Daoy (cell line): ENCODE data around the gene WHAMM. TPM values are rescaled to one million over a fixed set of nuclear protein-coding genes. Genes with fewer than 3 reads are reported as not detected.
A peak's percentile ranks its signal among the peaks of the same experiment; 100 is the strongest.
"Not testable (repeated sequence)": the region's sequence is repeated elsewhere in the genome, so short reads cannot be mapped to it uniquely, and the experiment has no call there.

Experiments used
- DNase-seq: peaks from one replicate; pipeline ENCODE4 v3.0.0-alpha.2; 2015; ENCODE audit warnings: low read depth
- total RNA-seq: library from RNA; depleted of rRNA; stranded (reverse); fragments of >200 nt; shearing (Covaris generic); gene quantifications from 2 replicates; pipeline ENCODE4 v1.2.3, GENCODE V29; 2014

Gene WHAMM
- total RNA-seq, 1 experiment from 2014 or later = 3.2 TPM

DNA sequence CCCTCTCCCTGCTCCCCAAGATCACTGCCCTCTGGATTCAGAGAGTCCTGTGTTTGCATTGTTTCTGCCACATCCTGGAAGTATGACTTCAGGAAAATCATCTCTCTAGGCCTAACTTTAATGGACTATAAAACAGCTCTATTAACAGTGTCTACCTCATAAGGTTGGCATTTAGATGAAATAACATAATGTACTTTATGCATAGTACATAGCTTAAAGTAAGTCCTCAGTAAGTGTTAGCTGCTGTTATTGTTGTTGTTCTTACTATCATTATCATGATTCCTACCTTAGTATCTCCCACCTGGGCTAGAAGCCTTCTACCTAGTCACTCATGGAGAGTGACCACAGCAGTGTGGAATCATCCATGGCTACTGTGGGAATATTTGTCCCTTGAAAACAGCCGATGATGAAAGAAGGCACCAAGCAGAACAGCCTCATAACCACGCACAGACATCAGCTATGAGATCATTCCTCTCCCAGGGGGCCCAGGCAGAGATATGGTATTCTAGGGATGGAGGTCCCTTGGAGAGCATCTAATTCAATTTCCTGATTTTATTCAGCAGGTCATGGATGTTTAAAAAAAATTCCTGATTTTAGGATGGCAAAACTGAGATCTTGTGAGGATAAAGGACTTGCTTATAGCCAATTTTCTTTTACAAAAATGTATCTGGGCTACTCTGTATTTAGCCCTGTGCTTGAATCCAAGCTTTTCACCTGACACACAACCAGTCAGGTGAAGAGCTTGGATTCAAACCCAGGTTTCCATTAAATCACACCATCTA lies 5.4 kb upstream of the WHAMM start:
- DNase-seq = no peak

DNA sequence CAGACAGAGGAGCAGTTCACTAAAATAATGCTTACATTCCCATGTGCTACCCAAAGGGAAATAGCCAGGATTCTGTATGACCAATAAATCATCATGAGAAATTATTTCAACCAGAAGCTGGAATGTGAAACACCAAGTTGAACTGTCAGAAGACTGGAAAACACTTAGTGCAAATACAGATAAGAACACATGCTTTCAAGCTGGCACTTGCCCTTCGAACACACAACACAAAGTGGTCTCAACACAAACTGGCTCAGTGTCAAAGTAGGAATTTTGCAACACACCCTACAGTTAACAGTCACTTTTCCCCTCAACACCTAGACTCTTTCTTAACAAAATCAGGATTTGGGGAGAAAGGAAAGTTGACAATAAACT lies 4.9 kb upstream of the WHAMM start:
- no peak for DNase-seq

DNA sequence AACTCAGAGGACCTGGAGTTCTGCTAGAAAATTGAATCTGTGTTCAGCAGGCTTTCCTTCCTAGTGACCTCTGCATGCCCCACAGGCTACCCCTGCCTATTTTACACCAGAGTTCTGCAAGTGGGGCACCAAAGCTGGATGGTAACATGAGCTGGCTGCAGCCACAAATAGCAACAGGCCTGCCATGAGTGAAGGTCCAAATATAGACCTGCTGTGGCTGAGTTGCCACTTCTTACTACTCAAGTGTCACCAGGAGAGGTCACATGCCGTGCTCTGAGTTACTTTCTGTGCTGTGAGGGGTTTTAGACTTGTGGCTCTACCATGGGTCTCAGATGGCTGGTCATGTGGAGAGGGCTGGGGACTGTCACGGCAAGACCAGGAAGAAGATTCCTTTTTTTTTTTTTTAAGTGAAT lies 3.4 kb upstream of the WHAMM start, which contains the start of gene FSD2:
Gene FSD2, minus strand, starts transcription at position 76 of the 413 bp plus-strand sequence. CDS start 18,679 bp downstream, outside the sequence.
- no peak for DNase-seq

DNA sequence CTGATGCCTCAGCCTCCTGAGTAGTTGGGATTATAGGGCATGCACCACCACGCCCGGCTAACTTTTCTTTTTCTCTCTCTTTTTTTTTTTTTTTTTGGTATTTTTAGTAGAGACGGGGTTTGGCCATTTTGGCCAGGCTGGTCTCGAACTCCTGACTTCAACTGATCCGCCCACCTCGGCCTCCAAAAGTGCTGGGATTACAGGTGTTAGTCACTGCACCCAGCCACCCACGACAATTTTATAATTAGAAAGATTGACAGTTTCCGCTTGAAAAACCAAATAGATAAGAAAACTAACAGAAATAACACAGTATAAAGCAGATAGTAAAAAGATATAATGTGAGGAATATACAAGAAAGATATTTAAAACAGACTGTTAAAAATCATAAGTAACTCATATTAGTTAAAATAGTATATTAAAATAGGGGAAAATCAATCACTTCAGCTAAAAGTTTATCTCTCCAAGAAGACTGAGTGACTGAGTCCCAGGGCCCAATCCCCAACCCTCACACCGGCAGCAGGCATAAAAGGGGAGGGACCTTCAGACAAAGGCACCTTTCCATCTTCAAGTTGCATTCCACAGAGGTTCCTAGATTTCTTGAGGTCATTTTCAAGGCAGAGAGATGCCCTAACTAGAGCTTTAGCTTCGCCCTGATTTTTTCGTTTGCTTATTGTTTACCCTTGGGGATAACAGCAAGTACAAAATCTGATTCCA lies 1.4 kb upstream of the WHAMM start:
- DNase-seq = no peak

DNA sequence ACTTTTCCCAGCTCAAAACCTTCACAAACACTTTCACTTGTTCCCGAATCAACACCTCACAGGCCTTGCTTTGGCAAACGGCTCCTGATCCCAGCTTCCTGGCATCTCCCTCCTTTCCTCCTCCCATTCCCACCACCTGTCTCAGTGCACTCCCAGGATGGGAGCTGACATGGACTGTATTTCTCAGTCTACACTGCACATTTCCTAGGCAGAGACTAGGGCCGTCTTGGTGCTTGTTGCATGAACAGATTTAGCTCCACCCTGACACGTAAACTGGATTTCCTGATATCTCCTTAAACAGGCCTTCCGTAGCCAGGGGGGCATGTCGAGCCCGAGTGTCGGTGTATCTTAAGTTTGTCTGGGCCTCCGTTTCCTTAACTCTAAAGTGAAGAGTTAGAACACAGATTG lies 790 bp upstream of the WHAMM start:
- DNase-seq = no peak

DNA sequence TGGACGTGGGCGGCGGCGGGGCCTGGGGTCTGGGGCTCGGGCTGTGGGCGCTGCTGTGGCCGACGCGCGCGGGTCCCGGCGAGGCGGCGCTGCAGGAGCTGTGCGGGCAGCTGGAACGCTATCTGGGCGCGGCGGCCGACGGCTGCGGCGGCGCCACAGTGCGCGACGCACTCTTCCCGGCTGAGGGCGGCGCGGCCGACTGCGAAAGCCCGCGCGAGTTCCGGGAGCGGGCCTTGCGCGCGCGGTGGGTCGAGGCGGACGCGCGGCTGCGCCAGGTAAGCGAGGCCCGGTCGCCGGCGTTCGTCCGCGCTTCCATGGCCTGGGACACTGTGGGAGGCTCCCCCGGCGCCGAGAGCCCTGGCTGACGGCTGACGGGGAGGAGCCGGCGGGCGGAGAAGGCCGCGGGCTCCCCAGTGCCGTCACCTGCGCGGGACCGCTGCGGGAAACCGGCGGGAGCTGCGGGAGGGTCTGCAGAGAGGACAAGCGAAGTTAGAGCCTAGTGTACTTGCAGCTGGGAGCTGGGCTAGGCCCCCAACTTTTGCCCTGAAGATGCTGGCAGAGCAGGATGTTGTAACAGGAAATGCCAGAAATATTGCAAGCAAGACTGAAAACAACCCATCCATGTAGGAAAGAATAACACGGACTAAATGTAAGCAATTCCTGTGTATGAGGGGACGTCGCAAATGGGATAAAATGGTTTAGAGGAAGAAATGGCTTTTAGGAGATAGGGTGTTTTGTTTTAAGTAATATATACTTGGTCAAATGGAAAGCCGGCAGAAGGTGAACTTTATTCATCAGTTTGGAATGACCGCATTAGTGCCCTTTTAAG lies 847 bp downstream of the WHAMM start:
- DNase-seq = peak; percentile 58

DNA sequence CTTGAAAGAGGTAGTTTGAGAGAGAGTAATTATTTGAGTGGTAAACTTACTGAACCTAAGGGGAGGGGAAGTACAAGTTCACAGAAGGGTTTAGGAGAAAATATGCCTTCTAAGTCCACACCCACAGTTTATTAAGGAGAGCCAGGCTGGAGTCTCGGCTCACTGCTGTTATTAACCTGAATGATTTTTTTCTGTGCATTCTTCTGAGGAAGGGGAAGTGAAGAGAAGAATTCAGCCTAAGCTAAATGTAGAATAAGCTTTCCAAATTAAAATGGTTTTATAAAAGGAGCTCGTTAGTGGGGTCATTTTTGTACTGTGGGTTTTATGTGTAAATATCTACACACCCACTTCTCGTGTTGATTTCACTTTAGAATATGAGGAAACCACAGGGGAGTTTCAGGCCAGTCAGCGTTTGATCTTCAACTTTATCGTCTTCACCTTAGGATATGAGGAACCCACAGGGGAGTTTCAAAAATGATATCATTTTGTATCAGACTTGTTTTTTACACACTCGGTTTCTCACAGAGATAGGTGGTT lies 1.5 kb downstream of the WHAMM start:
- no peak for DNase-seq

DNA sequence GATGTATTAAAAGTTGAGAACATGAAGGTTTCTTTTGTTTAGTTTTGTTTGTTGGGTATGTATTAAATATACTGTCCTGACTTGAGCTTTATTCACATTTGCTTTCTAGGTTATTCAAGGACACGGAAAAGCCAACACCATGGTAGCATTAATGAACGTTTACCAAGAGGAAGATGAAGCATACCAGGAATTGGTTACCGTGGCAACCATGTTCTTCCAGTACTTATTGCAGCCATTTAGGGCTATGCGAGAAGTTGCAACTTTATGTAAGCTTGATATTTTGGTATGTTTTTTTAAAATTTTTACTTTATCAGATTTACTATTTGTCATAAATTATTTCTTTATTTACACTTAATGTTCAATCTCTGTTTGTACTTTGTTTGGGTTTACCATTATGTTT lies 3.6 kb downstream of the WHAMM start:
- no peak for DNase-seq

DNA sequence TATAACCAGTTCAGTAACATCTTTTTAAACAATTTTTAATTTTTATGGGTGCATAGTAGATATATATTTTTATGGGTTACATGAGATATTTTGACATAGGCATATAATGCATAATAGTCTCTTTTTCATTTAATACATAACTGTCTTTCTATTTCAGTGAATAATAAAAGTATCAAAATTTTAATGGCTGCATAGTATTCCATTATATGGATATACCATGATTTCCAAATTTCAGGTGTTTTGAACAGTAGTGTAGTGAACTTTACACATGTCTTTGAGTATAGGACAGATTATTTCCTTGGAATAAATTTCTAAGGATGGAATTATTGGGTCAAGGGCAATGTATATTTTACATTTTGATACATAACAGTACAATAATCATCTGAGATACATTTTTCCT lies 10.7 kb downstream of the WHAMM start:
- DNase-seq = no peak

DNA sequence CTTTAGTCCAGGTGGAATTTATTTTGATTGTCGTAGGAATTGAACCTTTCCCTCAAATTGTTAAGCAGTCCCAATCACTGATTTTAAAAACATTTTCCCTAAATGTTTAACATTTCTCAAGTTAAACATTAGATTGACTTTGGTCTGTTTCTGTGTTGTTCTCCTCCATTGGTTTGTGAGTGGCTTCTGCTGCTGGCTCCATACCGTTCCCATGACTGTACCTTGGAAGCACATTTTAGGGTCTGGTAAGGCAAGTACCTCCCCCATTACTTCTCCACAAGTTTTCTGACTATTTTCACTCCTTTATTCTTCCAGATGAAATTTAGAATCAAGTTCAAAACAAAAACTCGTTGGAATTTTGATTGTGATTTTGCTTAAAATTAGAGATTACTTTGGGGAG lies 12.0 kb downstream of the WHAMM start:
- not testable (repeated sequence) for DNase-seq

DNA sequence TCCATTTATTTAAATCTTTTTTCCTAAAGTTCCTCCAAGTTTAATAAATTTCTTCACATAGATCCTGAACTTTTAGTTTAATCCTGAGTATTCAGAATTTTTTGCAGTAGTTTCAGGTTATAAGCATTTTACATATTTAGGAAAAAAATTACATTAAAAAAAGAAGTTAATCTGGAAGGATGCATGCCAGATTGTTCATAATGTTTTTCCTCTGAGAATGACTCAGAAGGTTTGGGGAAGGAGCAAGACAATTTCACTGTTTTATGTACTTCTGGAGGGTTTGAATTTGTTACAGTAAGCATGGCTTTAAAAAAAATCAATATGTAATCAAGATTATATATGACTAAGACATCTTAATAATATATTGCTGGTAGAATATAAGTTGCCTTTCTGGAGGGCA lies 12.4 kb downstream of the WHAMM start:
- not testable (repeated sequence) for DNase-seq

DNA sequence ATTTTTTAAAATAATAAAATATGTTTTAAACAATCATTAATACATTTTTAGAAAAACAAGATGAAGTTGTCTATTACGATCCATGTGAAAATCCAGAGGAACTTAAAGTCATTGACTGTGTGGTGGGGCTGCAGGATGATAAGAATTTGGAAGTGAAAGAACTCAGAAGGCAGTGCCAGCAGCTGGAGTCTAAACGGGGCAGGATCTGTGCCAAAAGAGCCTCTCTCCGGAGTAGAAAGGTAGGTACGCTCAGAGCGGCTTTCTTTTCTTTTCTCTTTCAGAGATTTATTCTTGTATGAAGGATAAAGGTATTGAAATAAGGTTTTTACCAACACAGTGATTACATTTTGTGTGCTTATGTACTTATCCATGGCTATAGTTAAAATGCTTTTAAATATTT lies 13.6 kb downstream of the WHAMM start:
- no peak for DNase-seq

DNA sequence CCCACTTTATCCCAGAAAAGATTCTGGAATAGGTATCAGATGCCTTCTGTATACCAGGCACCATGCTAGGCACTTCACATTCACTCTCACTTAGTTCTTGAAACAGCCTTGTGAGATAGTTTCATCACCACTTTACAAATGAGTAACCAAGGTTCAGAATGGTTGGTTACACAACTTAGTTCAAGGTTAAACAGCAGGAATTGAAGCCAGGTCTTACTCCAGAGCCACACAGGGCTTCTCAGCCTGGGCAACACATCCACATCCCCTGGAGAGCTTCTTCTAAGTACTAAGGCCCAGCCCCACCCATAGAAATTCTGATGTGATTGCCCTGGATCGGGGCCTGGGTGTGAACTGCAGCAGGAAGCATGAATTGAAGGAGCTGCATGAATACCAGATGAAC lies 18.6 kb downstream of the WHAMM start:
- DNase-seq = no peak

DNA sequence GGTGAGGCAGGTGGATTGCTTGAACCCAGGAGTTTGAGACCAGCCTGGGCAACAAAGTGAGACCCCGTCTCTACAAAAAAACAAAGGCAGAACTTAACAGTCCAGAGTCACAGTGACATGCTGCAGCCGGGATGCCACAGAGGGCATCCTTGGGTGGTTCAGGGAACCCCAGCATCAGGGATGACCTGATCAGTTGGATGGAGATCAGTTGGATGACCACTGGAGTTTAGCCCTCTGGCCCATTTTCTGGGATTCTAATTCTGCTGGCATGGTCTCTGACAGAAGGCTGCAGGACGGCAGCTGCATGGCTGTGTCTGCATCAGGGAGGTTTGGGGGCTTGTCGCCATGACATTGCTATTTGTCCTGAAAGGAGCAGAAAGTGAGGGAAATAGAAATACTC lies 19.8 kb downstream of the WHAMM start:
- no peak for DNase-seq

DNA sequence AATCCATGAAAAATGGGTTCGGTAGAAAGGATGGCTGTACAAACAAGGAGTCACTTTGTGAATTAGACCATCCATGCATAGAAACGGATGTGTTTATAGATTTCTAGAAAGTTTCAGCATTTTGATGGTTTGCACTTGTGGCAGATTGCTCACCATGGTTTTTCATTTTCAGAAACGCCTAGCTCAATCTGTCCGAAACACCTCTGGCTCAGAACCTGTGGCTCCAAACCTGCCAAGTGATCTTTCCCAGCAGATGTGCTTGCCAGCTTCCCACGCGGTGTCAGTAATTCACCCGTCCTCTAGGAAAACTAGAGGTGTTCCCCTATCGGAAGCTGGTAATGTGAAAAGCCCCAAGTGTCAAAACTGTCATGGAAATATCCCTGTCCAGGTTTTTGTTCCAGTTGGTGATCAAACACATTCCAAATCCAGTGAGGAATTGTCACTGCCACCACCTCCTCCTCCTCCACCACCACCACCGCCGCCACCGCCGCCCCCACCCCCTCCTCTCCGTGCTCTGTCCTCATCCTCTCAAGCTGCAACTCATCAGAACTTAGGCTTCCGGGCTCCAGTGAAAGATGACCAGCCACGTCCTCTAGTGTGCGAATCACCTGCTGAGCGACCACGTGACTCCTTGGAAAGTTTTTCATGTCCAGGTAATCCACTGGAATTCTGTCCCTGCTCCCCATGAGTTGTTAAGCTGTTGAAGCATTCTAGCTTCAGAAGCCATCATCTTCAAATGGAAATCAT lies 21.2 kb downstream of the WHAMM start:
- DNase-seq = no peak

DNA sequence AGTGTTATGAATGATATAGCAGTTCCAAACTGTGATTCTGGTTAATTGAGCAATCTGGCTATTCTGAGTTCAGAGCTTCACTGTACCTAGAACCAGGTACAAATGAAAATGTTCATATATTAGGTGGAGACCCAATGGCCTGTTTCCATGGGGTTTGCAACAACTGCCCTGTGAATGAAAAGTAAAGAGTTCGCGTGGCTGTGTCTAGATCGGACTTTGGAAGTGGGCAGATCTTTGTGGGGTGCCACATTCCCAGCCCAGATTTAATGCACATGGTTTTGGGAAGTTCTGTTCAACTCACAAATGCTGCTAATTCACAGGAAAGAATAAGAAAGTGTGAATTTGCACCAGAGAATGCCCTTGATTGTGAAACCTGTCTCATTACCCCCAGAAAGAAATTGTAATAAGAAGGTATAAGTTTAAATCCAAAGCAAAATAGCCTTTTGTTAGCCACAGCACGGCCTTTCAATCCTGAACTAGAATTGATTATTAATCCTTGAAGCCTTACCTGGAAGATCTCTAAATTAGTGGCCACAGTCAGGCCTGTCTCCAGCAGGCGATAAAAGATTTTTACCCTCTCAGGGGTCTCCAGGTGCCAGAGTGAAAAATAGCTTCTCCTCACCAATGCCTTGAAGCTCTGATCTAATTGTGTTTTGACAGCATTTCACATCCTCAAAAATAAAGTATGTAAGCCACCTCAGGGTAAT lies 22.6 kb downstream of the WHAMM start:
- DNase-seq = no peak

DNA sequence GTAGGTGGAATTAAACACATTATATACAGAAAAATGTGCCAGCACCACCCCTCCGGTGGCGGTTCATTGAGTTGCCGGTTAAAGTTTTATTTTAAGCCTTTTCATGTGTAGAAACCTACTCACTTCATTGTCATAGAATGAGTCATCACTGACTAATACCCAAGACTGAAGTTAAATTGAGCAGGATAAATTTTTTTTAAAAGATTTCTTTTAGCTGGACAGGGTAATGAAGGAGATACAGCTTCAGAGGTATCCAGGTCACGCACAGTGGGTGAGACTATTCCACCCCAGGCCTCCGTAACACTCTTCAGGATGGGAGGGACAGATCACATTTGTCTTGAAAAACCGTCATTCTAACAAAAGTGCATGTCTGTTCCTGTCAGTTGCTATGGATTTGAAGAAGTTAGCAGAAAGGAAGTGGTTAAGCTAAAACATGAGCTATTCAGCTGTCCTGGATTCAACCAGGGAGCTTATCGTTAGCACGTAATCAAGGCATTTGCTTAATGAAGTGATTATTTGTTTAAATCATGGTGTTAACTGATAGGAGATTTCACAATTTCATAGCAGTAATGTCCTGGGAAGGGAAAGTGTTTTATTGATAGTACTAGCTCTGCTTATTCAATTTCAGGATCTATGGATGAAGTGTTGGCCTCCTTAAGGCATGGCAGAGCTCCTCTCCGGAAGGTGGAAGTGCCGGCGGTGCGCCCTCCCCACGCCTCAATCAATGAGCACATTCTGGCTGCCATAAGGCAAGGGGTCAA lies 23.4 kb downstream of the WHAMM start:
- peak; percentile 75 for DNase-seq

DNA sequence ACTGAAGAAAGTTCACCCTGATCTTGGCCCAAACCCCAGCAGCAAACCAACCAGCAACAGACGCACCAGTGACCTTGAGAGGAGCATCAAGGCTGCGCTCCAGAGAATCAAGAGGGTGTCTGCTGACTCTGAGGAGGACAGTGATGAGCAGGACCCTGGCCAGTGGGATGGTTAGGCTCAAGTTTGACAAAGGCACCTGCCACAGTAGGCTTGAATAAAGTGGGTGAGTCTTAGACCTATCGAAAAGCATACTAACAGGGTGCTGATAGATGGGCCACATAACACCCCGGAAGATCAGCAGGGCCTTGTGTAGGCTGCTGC lies 23.9 kb downstream of the WHAMM start:
- DNase-seq = no peak

DNA sequence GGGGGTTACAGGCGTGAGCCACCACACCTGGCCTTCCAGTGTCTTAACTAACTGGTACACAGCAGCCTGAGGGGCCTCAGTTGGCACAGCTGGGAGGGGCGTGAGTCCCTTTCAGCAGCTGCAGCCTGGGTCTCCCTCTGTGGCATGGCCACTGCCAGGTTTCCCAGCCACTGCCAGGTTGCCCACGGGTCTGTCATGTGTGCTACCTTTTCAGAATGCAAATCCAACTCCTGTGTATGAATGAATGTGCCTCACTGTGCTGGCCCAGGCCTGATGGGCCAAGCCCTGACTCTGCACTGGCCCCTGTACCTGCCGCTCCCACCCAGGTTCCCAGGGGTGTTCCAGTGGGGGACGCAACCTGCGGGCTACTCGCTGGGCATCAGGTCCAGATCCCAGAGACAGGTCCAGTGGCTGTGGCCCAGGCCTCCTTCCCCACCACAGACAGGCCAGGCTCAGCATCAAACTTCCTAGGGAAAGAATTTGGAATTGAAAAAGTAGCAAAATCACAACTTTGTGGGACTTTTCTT lies 26.0 kb downstream of the WHAMM start:
- DNase-seq = no peak
